MM.1S (cell line): Measurements from ENCODE around the gene WDR13.

Experiments used
- DNase-seq: peaks from one replicate; pipeline ENCODE4 v3.0.0-alpha.2; 2015
- H2AFZ ChIP-seq: fragments of 300-600 bp; sonication (generic); 2 replicates; pipeline ENCODE4 v1.6.0; 2016; ENCODE audit warnings: antibody characterized with exemption, low read length
- H3F3A ChIP-seq: fragments of 300-600 bp; sonication (generic); 2 replicates; pipeline ENCODE4 v1.6.1; 2016; ENCODE audit warnings: mild to moderate bottlenecking, antibody characterized with exemption, low read length, moderate library complexity, mixed read lengths; ENCODE audit not compliant: insufficient read depth
- H3K27ac ChIP-seq: fragments of 300-600 bp; sonication (generic); 2 replicates; pipeline ENCODE4 v1.5.1; 2016; ENCODE audit warnings: mild to moderate bottlenecking, low read length
- H3K27me3 ChIP-seq: fragments of 300-600 bp; sonication (generic); replicated peaks from 2 replicates; pipeline ENCODE4 v1.6.0; 2016; ENCODE audit warnings: low read length; ENCODE audit not compliant: insufficient read depth
- H3K36me3 ChIP-seq: fragments of 300-600 bp; sonication (generic); replicated peaks from 2 replicates; pipeline ENCODE4 v1.6.1; 2016; ENCODE audit warnings: mild to moderate bottlenecking, low read length, mixed read lengths; ENCODE audit not compliant: insufficient read depth
- H3K4me1 ChIP-seq: fragments of 300-600 bp; sonication (generic); 2 replicates; pipeline ENCODE4 v1.6.1; 2016; ENCODE audit warnings: low read length, mixed read lengths
- H3K4me2 ChIP-seq: fragments of 300-600 bp; sonication (generic); 2 replicates; pipeline ENCODE4 v1.6.0; 2016; ENCODE audit warnings: low read depth, low read length
- H3K4me3 ChIP-seq: fragments of 300-600 bp; sonication (generic); 2 replicates; pipeline ENCODE4 v1.5.1; 2016; ENCODE audit warnings: low read length, mixed read lengths
- H3K79me2 ChIP-seq: fragments of 300-600 bp; sonication (generic); 2 replicates; pipeline ENCODE4 v1.6.1; 2016; ENCODE audit warnings: mixed run types, low read length, mixed read lengths
- H3K9ac ChIP-seq: fragments of 300-600 bp; sonication (generic); 2 replicates; pipeline ENCODE4 v1.6.1; 2016; ENCODE audit warnings: low read length, mixed read lengths
- H3K9me2 ChIP-seq: fragments of 300-600 bp; sonication (generic); replicated peaks from 2 replicates; pipeline ENCODE4 v1.6.1; 2016; ENCODE audit warnings: mild to moderate bottlenecking, low read length, mixed read lengths; ENCODE audit not compliant: insufficient read depth
- H3K9me3 ChIP-seq: fragments of 300-600 bp; sonication (generic); replicated peaks from 2 replicates; pipeline ENCODE4 v1.6.1; 2016; ENCODE audit warnings: mild to moderate bottlenecking, low read length, mixed read lengths; ENCODE audit not compliant: insufficient read depth
- H4K20me1 ChIP-seq: fragments of 300-600 bp; sonication (generic); 2 replicates; pipeline ENCODE4 v1.6.1; 2016; ENCODE audit warnings: mild to moderate bottlenecking, low read length, moderate library complexity, mixed read lengths; ENCODE audit not compliant: insufficient read depth
- CTCF ChIP-seq: fragments of 300-600 bp; sonication (generic); IDR thresholded peaks from 2 replicates; pipeline ENCODE4 v1.5.1; 2016; ENCODE audit warnings: antibody characterized with exemption, low read length, mixed read lengths
- EZH2 ChIP-seq: fragments of 300-600 bp; sonication (generic); optimal IDR thresholded peaks from 2 replicates; pipeline ENCODE3; 2017; ENCODE audit warnings: low read depth, mild to moderate bottlenecking, antibody characterized with exemption, low read length, mixed read lengths
- EZH2phosphoT487 ChIP-seq: fragments of 300-600 bp; sonication (generic); IDR thresholded peaks from 2 replicates; pipeline ENCODE4 v1.6.1; 2018; ENCODE audit warnings: antibody characterized with exemption, low read length

The WDR13 gene

GRCh38 chrX:48560681-48561080 is 36.6 kb upstream of the WDR13 start:
- no peaks in the 10 kb centered on the region for H3K9me3 ChIP-seq
- H3K9ac ChIP-seq = no peak overlapping the region
- H3K4me2 ChIP-seq = no peak overlapping the region
- H2AFZ ChIP-seq = no peak overlapping the region
- H4K20me1 ChIP-seq = no peaks in the 10 kb centered on the region
- no peak for DNase-seq
- no peaks in the 10 kb centered on the region for H3K36me3 ChIP-seq
- no peaks in the 10 kb centered on the region for H3K9me2 ChIP-seq
- H3K27me3 ChIP-seq = no peaks in the 10 kb centered on the region
- H3K4me1 ChIP-seq = no peaks in the 10 kb centered on the region
- H3K4me3 ChIP-seq = no peak overlapping the region
- TF ChIP-seq EZH2phosphoT487 = no peak
- no peak for TF ChIP-seq EZH2
- no peak for TF ChIP-seq CTCF
- no peak overlapping the region for H3K27ac ChIP-seq
- H3F3A ChIP-seq = no peaks in the 10 kb centered on the region
- H3K79me2 ChIP-seq = no peaks in the 10 kb centered on the region

GRCh38 chrX:48569958-48570357 is 27.3 kb upstream of the WDR13 start:
- Histone ChIP-seq H3K4me1 (no peaks in the 10 kb centered on the region), H3K4me2 (no peak overlapping the region), H3K9me2 (no peaks in the 10 kb centered on the region), H3F3A (0 out of 2 replicates have a peak, but pooled peaks cover 1% of the 10 kb centered on the region), H3K9me3 (no peaks in the 10 kb centered on the region), H3K27ac (no peak overlapping the region), H3K36me3 (no peaks in the 10 kb centered on the region), H4K20me1 (no peaks in the 10 kb centered on the region), H2AFZ (no peak overlapping the region), H3K79me2 (peaks cover 5% of the 10 kb centered on the region), H3K9ac (no peak overlapping the region), H3K27me3 (no peaks in the 10 kb centered on the region), H3K4me3 (no peak overlapping the region)
- no peak for DNase-seq
- TF ChIP-seq EZH2 = no peak

GRCh38 chrX:48573690-48574269 is 23.5 kb upstream of the WDR13 start:
- Histone ChIP-seq H2AFZ (peak overlapping the region; percentile 94), H3K9me2 (no peaks in the 10 kb centered on the region), H3K27me3 (no peaks in the 10 kb centered on the region), H3K4me3 (peak overlapping the region; percentile 99), H3K9ac (peak overlapping the region; percentile 100), H3K4me1 (0 out of 2 replicates have a peak, but pooled peaks cover 4% of the 10 kb centered on the region), H3K9me3 (no peaks in the 10 kb centered on the region), H4K20me1 (no peaks in the 10 kb centered on the region), H3K4me2 (peak overlapping the region; percentile 80), H3K27ac (peak overlapping the region; percentile 95; the same call in 1 of the 2 replicates), H3F3A (peaks cover 20% of the 10 kb centered on the region), H3K79me2 (peaks cover 20% of the 10 kb centered on the region), H3K36me3 (no peaks in the 10 kb centered on the region; the same call in 1 of the 2 replicates)
- DNase-seq = no peak
- no peak for TF ChIP-seq CTCF
- no peak for TF ChIP-seq EZH2
- no peak for TF ChIP-seq EZH2phosphoT487
